Mucosa of descending colon (tissue), 3 donors: Measurements from ENCODE around the gene C19orf33. TPM values are rescaled to one million over a fixed set of nuclear protein-coding genes. Genes with fewer than 3 reads are reported as not detected.
"Not testable (repeated sequence)": the region's sequence is repeated elsewhere in the genome, so short reads cannot be mapped to it uniquely, and the experiment has no call there.

Source experiments
- ATAC-seq: fragments of 200-7000 bp; cut with Tn5 transposase; one replicate; pipeline ENCODE4 v1.9.1; 2020; ENCODE audit warnings: mild to moderate bottlenecking, moderate library complexity
- DNase-seq, 3 donors: peaks; one replicate each; pipeline ENCODE4 v3.0.0-alpha.2; 2020
- H3K36me3 ChIP-seq: fragments of 200-600 bp; one replicate; pipeline ENCODE4 v1.8.0; 2021; ENCODE audit warnings: low read depth, mild to moderate bottlenecking
- H3K4me1 ChIP-seq: fragments of 200-600 bp; one replicate; pipeline ENCODE4 v1.8.0; 2021; ENCODE audit warnings: low read depth, mild to moderate bottlenecking
- H3K4me3 ChIP-seq: fragments of 200-600 bp; one replicate; pipeline ENCODE4 v1.8.0; 2021; ENCODE audit warnings: mild to moderate bottlenecking
- H3K9me3 ChIP-seq: fragments of 200-600 bp; one replicate; pipeline ENCODE4 v1.8.0; 2021; ENCODE audit warnings: mild to moderate bottlenecking
- intact Hi-C, 2 donors: fragments of 100-400 bp; cut with DNase I in 1 of 2; cut with micrococcal nuclease in 1 of 2; formaldehyde crosslinking; loops; one replicate each; pipeline versions ENCODE4 v1.11.0 to v1.11.1; 2022; cut with DNase I, micrococcal nuclease
- long read RNA-seq, 2 donors: library from polyadenylated mRNA; unstranded; transcript quantifications; one replicate each; pipeline ENCODE4 v2.0.0, GENCODE V29; 2019 to 2021
- total RNA-seq, 3 donors: library from RNA; stranded (reverse); fragmentation: NEBNext Ultra II Directional in 2 of 3; extraction: Animal tissue kit (Norgen Biotek cat#: 25700) in 2 of 3; gene quantifications; one replicate each; pipeline versions ENCODE4 v1.2.1 to v1.2.4, GENCODE V29; 2021 to 2023
- TF ChIP-seq, protein P1 (sequence below): fragments of 200-600 bp; IDR thresholded peaks from one replicate; pipeline ENCODE4 v1.8.0; 2022; ENCODE audit warnings: antibody characterized with exemption, mild to moderate bottlenecking
- donor health status: DM: no; HTN: no; CAD: no; lungs with moderate emphysema.
- donor health status: DM: no; HTN: no; CAD: no.
- donor health status: DM: no; HTN: yes; CAD: no.

Gene C19orf33
- 100 to 1,000 TPM in 2 of 3 donors, 10 to 100 TPM in 1; 82.5 to 310 (median 235) TPM for total RNA-seq
- long read RNA-seq, donor 1, transcript C19orf33-201 (4 exons, 467 nt), result major isoform, 23 of 35 reads
- long read RNA-seq, donor 1, partial matches to known transcripts, result 2 of 35 reads
- long read RNA-seq, donor 1, other reads (novel, unspliced or antisense), result 2 of 35 reads
- long read RNA-seq, donor 2, transcript C19orf33-201 (4 exons, 467 nt), result major isoform, 133 of 181 reads
- long read RNA-seq, donor 2, transcript C19orf33-203 (3 exons, 462 nt), result minor isoform, 12 of 181 reads
- long read RNA-seq, donor 2, transcript C19orf33-202 (4 exons, 520 nt), result minor isoform, 29 of 181 reads
- long read RNA-seq, donor 2, partial matches to known transcripts, result 2 of 181 reads
- long read RNA-seq, donor 2, other reads (novel, unspliced or antisense), result 3 of 181 reads

DNA sequence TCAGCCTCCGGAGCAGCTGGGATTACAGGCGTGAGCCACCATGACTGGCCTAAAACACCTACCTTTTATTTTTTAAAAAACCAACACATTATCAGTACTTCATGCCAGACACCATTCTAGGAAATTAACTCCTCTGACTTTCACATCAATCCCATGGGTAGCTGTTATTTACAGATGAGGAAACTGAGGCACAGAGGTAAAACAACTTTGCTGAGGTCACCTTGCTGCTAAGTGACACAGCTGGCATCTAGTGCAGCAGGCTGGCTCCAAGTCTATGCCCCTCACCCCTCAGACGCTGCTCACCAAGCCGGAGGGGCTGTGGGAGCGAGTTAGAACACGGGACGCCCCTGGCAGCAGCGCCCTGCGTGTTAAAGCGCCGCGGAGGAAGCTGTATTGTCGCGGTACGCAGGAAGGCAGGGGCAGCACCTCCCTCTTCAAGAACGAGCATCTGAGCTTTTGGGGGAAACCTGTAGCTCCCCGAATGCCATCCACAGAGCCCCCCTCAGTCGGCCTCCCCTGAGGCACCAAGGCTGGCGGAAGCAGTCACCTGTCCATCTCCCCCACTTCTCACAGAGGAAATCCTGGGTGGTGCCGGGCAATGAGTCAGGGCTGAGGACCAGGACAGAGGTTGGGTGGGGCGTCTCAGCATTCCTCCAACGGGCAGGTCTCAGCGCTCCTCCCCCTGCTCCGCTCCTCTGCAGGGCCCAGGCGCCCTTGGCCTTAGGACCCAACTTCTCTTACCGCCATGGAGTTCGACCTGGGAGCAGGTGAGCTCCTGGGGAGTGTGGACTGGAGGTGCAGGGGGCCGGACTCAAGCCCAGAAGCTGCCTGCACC, at the start of gene C19orf33:
Gene C19orf33, plus strand, starts transcription at position 735 of the 835 bp plus-strand sequence. Its CDS starts 11 bp downstream, at position 746.
- intact Hi-C loops, result no loop called here
- Histone ChIP-seq H3K36me3 (no peaks in the 10 kb centered on the region), H3K9me3 (no peaks in the 10 kb centered on the region), H3K4me1 (peaks cover 6% of the 10 kb centered on the region), H3K4me3 (peak within 1 kb of the TSS; percentile 30)
- ATAC-seq (peak; percentile 80), DNase-seq (peak; percentile 91 to 93 (median 91))
- TF ChIP-seq, protein P1, sequence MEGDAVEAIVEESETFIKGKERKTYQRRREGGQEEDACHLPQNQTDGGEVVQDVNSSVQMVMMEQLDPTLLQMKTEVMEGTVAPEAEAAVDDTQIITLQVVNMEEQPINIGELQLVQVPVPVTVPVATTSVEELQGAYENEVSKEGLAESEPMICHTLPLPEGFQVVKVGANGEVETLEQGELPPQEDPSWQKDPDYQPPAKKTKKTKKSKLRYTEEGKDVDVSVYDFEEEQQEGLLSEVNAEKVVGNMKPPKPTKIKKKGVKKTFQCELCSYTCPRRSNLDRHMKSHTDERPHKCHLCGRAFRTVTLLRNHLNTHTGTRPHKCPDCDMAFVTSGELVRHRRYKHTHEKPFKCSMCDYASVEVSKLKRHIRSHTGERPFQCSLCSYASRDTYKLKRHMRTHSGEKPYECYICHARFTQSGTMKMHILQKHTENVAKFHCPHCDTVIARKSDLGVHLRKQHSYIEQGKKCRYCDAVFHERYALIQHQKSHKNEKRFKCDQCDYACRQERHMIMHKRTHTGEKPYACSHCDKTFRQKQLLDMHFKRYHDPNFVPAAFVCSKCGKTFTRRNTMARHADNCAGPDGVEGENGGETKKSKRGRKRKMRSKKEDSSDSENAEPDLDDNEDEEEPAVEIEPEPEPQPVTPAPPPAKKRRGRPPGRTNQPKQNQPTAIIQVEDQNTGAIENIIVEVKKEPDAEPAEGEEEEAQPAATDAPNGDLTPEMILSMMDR, result no peak

DNA sequence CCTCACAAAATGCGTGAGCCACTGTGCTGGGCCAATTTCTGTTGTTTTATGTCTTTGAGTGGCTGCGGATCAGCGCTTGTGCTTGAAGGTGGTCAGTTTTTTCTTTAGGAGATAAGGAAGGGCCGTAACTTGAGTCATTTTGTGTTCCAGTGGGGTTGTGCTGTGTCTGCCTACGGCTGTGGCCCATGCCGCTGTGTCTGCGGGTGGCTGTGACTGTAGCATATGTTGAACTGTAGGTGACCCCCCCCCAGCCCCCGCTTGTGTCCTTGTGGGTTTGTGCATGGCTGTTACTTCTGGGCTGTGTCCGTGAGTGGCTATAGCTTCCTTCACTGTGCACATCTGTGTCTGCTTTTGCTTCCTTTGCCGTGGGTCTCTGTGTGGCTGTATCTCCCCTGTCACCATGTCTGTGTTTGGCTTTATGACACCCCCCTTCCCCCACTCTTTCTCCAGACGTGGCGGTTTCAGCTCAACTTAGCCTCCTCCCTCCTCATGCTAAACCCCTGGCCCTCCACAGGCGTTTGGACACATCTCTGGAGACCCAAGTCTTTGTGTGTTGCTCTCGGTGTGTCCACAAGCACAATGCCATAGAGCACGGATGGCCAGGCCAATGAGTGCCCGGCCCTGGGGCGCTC, 48.6 kb upstream of the C19orf33 start:
- DNase-seq (peak in 1 of 3 donors; percentile 37), ATAC-seq (no peak)
- intact Hi-C loops, result no loop called here
- Histone ChIP-seq H3K4me1 (peaks cover 18% of the 10 kb centered on the region), H3K4me3 (no peak overlapping the region), H3K9me3 (no peaks in the 10 kb centered on the region), H3K36me3 (no peaks in the 10 kb centered on the region)
- TF ChIP-seq, protein P1, result no peak

DNA sequence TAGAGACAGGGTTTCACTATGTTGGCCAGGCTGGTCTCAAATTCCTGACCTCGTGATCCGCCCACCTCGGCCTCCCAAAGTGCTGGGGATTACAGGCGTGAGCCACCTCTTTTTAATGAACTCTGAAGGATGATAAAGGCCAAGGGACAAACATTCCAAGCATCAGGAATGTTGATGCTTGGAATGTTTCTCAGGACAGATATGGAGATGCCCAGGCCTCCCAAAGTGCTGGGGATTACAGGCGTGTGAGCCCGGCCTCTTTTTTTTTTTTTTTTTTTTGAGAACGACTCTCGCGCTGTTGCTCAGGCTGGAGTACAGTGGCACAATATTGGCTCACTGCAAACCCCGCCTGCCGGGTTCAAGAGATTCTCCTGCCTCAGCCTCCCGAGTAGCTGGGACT, 42.1 kb upstream of the C19orf33 start:
- H3K36me3 ChIP-seq, H3K9me3 ChIP-seq, DNase-seq, ATAC-seq, H3K4me3 ChIP-seq, intact Hi-C loops: not testable (repeated sequence)
- H3K4me1 ChIP-seq, result peaks cover 23% of the 10 kb centered on the region

DNA sequence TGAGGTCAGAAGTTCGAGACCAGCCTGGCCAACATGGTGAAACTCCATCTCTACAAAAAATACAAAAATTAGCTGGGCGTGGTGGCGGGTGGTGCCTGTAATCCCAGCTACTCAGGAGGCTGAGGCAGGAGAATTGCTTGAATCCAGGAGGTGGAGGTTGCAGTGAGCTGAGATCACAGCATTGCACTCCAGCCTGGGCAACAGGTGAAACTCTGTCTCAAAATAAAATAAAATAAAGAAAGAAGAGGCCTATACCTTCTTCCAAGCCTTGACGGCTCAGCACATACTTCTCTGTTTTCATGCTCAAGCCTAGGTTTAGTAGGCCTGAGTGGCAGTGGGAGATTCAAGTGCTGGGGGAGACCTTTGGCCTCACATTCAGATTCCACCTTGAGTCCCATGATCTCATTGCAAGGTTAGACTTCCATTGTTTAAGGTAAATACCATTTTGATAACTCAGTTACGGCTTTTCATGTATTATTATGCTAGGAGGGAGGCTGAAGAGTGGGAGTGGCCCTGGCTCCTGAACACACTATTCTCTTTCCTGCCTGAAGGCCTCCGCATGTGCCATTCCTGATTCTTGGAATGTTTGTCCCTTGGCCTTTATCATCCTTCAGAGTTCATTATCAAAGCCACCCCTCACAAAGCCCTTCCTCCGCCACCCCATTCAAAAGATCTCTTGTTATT, 41.3 kb upstream of the C19orf33 start:
- no peak for ATAC-seq
- intact Hi-C loops, result no loop called here
- H3K4me3 ChIP-seq, result no peak overlapping the region
- no peaks in the 10 kb centered on the region for H3K9me3 ChIP-seq
- peak in 1 of 3 donors; percentile 50 for DNase-seq
- peaks cover 27% of the 10 kb centered on the region for H3K4me1 ChIP-seq
- H3K36me3 ChIP-seq, result no peaks in the 10 kb centered on the region
- TF ChIP-seq, protein P1, result no peak

DNA sequence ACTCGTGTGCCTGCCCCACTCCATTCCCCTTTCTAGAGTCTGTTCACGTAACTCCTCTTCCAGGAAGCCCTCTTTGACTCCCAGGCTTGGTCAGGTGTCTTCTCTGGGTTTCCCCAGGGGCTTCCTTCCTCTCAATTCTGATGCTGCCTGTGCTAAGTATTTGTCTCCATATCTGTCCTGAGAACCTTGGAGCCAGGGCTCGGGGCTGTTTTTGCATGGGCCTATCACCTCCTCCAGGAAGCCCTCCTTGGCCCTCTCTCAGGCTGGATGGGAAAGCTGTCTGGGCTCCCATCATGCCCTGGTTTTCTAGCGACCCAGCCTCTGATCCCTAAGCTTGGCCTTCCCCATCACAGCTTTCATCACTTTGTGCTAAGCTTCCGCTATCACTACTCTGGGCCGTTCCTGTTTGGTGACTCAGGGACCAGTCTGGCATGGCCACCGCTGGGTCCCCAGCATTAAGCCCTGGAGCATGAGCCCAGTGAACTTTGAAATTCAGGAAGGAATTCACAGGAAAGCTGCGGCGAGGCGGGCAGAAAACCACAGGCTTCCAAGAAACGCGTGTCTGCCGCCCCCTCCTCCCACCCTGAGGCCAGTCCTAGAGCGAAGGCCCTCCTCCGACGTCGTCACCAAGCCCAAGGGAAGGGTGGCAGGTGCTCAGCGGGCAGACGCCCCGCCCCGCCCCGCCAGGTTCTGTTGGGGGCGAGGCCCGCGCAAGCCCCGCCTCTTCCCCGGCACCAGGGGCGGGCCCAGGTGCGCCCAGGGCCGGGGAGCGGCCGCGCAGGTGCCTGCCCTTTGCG, 40.2 kb upstream of the C19orf33 start:
- DNase-seq (peak in 2 of 3 donors; percentile 94 to 98), ATAC-seq (peak; percentile 90)
- Histone ChIP-seq H3K36me3 (no peaks in the 10 kb centered on the region), H3K4me3 (peak overlapping the region; percentile 63), H3K9me3 (no peaks in the 10 kb centered on the region), H3K4me1 (peaks cover 32% of the 10 kb centered on the region)
- TF ChIP-seq, protein P1, result no peak
- intact Hi-C loops, result no loop called here
